Measurements from ENCODE around the gene CRACR2A.

CRACR2A gene

GRCh38 chr12:3574986-3575385 is 177.9 kb downstream of the CRACR2A start:
- Mint-ChIP-seq H3K4me1 (no peaks in the 10 kb centered on the region), H3K36me3 (ENCODE audit: insufficient read depth) (no peaks in the 10 kb centered on the region), H3K27me3 (peaks cover 52% of the 10 kb centered on the region), H3K27ac (ENCODE audit: low read depth) (no peak overlapping the region), H3K9me3 (no peaks in the 10 kb centered on the region), H3K4me3 (no peak overlapping the region)
- DNase-seq (ENCODE audit: low spot score in 2 of 2) (no peak), ATAC-seq (replicated peaks; ENCODE audit: extremely low read depth, poor library complexity, severe bottlenecking) (no peak)

GRCh38 chr12:3572560-3572959 is 180.3 kb downstream of the CRACR2A start:
- no peak for DNase-seq (ENCODE audit: low spot score in 2 of 2)
- Mint-ChIP-seq H3K4me1 (no peaks in the 10 kb centered on the region), H3K27ac (ENCODE audit: low read depth) (no peak overlapping the region), H3K36me3 (ENCODE audit: insufficient read depth) (no peaks in the 10 kb centered on the region), H3K9me3 (no peaks in the 10 kb centered on the region), H3K4me3 (no peak overlapping the region), H3K27me3 (peaks cover 53% of the 10 kb centered on the region)
- no peak for ATAC-seq (replicated peaks; ENCODE audit: extremely low read depth, poor library complexity, severe bottlenecking)

GRCh38 chr12:3571724-3572123 is 181.2 kb downstream of the CRACR2A start:
- Mint-ChIP-seq H3K9me3 (no peaks in the 10 kb centered on the region), H3K27ac (ENCODE audit: low read depth) (no peak overlapping the region), H3K4me3 (no peak overlapping the region), H3K4me1 (no peaks in the 10 kb centered on the region), H3K36me3 (ENCODE audit: insufficient read depth) (no peaks in the 10 kb centered on the region), H3K27me3 (peaks cover 45% of the 10 kb centered on the region)
- ATAC-seq (replicated peaks; ENCODE audit: extremely low read depth, poor library complexity, severe bottlenecking) (no peak), DNase-seq (ENCODE audit: low spot score in 2 of 2) (no peak)

GRCh38 chr12:3571323-3571722 is 181.6 kb downstream of the CRACR2A start:
- Mint-ChIP-seq H3K36me3 (ENCODE audit: insufficient read depth) (no peaks in the 10 kb centered on the region), H3K27ac (ENCODE audit: low read depth) (no peak overlapping the region), H3K9me3 (no peaks in the 10 kb centered on the region), H3K4me1 (no peaks in the 10 kb centered on the region), H3K4me3 (no peak overlapping the region), H3K27me3 (peaks cover 45% of the 10 kb centered on the region)
- DNase-seq (ENCODE audit: low spot score in 2 of 2) (no peak), ATAC-seq (replicated peaks; ENCODE audit: extremely low read depth, poor library complexity, severe bottlenecking) (no peak)

GRCh38 chr12:3568695-3569094 is 184.2 kb downstream of the CRACR2A start:
- peaks cover 46% of the 10 kb centered on the region for H3K27me3 Mint-ChIP-seq
- no peaks in the 10 kb centered on the region for H3K36me3 Mint-ChIP-seq (ENCODE audit: insufficient read depth)
- H3K27ac Mint-ChIP-seq (ENCODE audit: low read depth), result no peak overlapping the region

GRCh38 chr12:3565985-3566384 is 186.9 kb downstream of the CRACR2A start:
- Mint-ChIP-seq H3K36me3 (ENCODE audit: insufficient read depth) (no peaks in the 10 kb centered on the region), H3K4me3 (no peak overlapping the region), H3K27ac (ENCODE audit: low read depth) (no peak overlapping the region)

More at GRCh38 chr12:3568695-3569094, 184.2 kb downstream of the CRACR2A start:
- Mint-ChIP-seq H3K4me1 (no peaks in the 10 kb centered on the region), H3K9me3 (no peaks in the 10 kb centered on the region), H3K4me3 (no peak overlapping the region)
- ATAC-seq (replicated peaks; ENCODE audit: extremely low read depth, poor library complexity, severe bottlenecking) (no peak), DNase-seq (ENCODE audit: low spot score in 2 of 2) (no peak)

More at GRCh38 chr12:3565985-3566384, 186.9 kb downstream of the CRACR2A start:
- DNase-seq (ENCODE audit: low spot score in 2 of 2), result no peak
- no peak for ATAC-seq (replicated peaks; ENCODE audit: extremely low read depth, poor library complexity, severe bottlenecking)
- H3K9me3 Mint-ChIP-seq, result no peaks in the 10 kb centered on the region
- no peaks in the 10 kb centered on the region for H3K4me1 Mint-ChIP-seq
- H3K27me3 Mint-ChIP-seq, result peaks cover 66% of the 10 kb centered on the region
